HepG2 (cell line): Measurements from ENCODE around the gene CNTROB. TPM values are rescaled to one million over a fixed set of nuclear protein-coding genes. Genes with fewer than 3 reads are reported as not detected.

ENCODE experiments used
- ASH2L ChIP-seq: fragments of 300-600, 200-600 bp; sonication (generic); IDR thresholded peaks from 2 replicates; pipeline ENCODE4 v1.7.0; 2017; ENCODE audit warnings: low read depth, mild to moderate bottlenecking, moderate library complexity, mixed read lengths, low read length; ENCODE audit not compliant: insufficient read length
- BCL6 ChIP-seq: IDR thresholded peaks from 2 replicates; pipeline ENCODE4 v1.6.1; 2016; ENCODE audit warnings: missing genetic modification reagents, missing compliant biosample characterization
- GABPB1 ChIP-seq: IDR thresholded peaks from 2 replicates; pipeline ENCODE4 v1.6.1; 2016; ENCODE audit warnings: mild to moderate bottlenecking, missing genetic modification reagents, moderate library complexity, missing compliant biosample characterization
- HDAC6 ChIP-seq: fragments of 200-600 bp; sonication (generic); IDR thresholded peaks from 2 replicates; pipeline ENCODE4 v1.7.0; 2017; ENCODE audit warnings: mild to moderate bottlenecking, antibody characterized with exemption, low read length, low read depth
- HNRNPL ChIP-seq: fragments of 200-400 bp; formaldehyde crosslinking; IDR thresholded peaks from 2 replicates; pipeline ENCODE4 v1.6.1; 2017; ENCODE audit warnings: mild to moderate bottlenecking, low read depth, low read length
- NBN ChIP-seq: fragments of 450-650 bp; conservative IDR thresholded peaks from 2 replicates; pipeline ENCODE4 v1.6.1; 2017
- ZBTB40 ChIP-seq, 2 experiments: fragments of 450-650 bp in 1 of 2; sonication (generic) in 1 of 2; formaldehyde crosslinking in 1 of 2; IDR thresholded peaks; 2 replicates each; pipeline versions ENCODE4 v1.6.1 to v1.8.0; 2016 to 2022; ENCODE audit warnings: antibody characterized with exemption in 1 of 2, mild to moderate bottlenecking in 1 of 2, missing genetic modification reagents in 1 of 2
- ZNF772 ChIP-seq: sonication (generic); formaldehyde crosslinking; IDR thresholded peaks from 2 replicates; pipeline ENCODE4 v1.5.0; 2020; ENCODE audit warnings: mild to moderate bottlenecking, missing genetic modification reagents
- polyA plus RNA-seq, 8 experiments: library from polyadenylated mRNA; depleted of rRNA in 3 of 8; stranded (reverse) in 7 of 8; unstranded in 1 of 8; fragments of >200 nt; fragmentation: Illumina TruSeq in 4 of 8; extraction: Trizol in 4 of 8; gene quantifications; 2 replicates each; pipeline versions ENCODE4 v1.2.1 to v1.2.3, GENCODE V29; 2011 to 2016; ENCODE audit warnings: low read depth in 4 of 8, missing spikeins in 1 of 8, mixed read lengths in 1 of 8; ENCODE audit not compliant: insufficient read depth in 1 of 8
- total RNA-seq, 5 experiments: library from RNA; depleted of rRNA; stranded (reverse); fragments of >200 nt; fragmentation: Illumina TruSeq; extraction: Trizol; gene quantifications; 2 replicates each; pipeline ENCODE4 v1.2.3, GENCODE V29; 2016; ENCODE audit warnings: low read depth in 1 of 5
- TF ChIP-seq, protein P1 (sequence below): sonication (generic); formaldehyde crosslinking; IDR thresholded peaks from 2 replicates; pipeline ENCODE4 v1.8.1; 2023; ENCODE audit warnings: mild to moderate bottlenecking, missing genetic modification reagents
- TF ChIP-seq, protein P2 (sequence below): IDR thresholded peaks from 2 replicates; pipeline ENCODE4 v1.6.1; 2016; ENCODE audit warnings: mild to moderate bottlenecking
- TF ChIP-seq, protein P3 (sequence below): sonication (generic); IDR thresholded peaks from 2 replicates; pipeline ENCODE4 v1.6.1; 2016; ENCODE audit warnings: low read depth, borderline replicate concordance
- TF ChIP-seq, protein P4 (sequence below): sonication (generic); formaldehyde crosslinking; IDR thresholded peaks from 2 replicates; pipeline ENCODE4 v1.5.0; 2020; ENCODE audit warnings: mild to moderate bottlenecking, missing genetic modification reagents, moderate library complexity

Gene CNTROB
- total and polyA plus RNA-seq, 2 of the 13 experiments (the other 11 are each of a cell fraction or from before 2014, with no cell fraction given): 21.2 to 24.1 TPM

DNA sequence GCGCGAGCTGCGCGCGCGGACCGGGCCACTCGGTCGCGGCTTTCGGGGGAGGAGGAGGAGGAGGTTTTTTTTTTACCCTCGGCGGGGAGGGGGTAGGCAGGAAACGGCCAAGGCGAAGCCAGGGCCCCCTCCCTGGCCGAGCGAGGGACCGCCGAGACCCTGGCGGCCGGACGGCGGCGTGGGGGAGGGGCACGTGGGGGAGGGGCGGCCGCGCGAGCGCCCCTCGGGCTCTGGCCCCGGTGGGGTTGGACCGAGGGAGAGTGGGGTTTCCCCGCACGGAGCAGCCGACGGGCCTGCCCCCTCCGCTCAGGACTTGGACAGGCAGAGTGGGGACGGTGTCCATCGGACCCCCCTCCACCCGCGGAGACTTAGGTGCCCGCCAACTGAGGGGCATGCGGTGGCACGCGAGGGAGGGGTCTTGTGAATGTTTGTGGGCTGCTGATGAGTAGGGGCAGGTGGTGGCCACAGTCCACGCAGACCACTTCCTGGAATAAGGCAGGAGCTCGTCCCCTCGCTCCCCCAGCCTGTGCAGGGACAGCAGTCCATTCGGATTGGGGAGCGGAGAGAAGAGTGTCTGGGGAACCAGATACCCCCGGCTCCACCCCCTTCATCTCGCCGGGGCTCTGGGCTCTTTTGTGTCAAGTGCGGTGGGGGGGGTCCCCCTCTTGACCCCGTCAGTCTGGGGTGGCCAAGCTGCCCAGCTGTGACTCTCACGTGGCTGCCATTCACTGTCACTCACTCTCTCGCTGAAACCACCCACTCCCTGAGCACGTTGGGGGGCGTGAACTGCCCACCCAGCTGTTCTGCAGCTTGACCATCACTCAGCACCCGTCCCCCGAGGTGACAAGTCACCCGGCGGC lies 46.4 kb upstream of the CNTROB start (continued):
- TF ChIP-seq, protein P1, sequence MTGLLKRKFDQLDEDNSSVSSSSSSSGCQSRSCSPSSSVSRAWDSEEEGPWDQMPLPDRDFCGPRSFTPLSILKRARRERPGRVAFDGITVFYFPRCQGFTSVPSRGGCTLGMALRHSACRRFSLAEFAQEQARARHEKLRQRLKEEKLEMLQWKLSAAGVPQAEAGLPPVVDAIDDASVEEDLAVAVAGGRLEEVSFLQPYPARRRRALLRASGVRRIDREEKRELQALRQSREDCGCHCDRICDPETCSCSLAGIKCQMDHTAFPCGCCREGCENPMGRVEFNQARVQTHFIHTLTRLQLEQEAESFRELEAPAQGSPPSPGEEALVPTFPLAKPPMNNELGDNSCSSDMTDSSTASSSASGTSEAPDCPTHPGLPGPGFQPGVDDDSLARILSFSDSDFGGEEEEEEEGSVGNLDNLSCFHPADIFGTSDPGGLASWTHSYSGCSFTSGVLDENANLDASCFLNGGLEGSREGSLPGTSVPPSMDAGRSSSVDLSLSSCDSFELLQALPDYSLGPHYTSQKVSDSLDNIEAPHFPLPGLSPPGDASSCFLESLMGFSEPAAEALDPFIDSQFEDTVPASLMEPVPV (CRISPR knock-in tag): no peak
- peak; percentile 9; the same call in 1 of the 2 replicates for TF ChIP-seq GABPB1 (CRISPR knock-in tag)
- no peak for TF ChIP-seq NBN
- TF ChIP-seq HNRNPL: 0 out of 2 replicates have a peak, but pooled peaks have one; percentile 31
- no peak for TF ChIP-seq BCL6
- peak; percentile 2 for TF ChIP-seq ASH2L
- TF ChIP-seq, protein P2, sequence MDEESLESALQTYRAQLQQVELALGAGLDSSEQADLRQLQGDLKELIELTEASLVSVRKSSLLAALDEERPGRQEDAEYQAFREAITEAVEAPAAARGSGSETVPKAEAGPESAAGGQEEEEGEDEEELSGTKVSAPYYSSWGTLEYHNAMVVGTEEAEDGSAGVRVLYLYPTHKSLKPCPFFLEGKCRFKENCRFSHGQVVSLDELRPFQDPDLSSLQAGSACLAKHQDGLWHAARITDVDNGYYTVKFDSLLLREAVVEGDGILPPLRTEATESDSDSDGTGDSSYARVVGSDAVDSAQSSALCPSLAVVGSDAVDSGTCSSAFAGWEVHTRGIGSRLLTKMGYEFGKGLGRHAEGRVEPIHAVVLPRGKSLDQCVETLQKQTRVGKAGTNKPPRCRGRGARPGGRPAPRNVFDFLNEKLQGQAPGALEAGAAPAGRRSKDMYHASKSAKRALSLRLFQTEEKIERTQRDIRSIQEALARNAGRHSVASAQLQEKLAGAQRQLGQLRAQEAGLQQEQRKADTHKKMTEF (CRISPR knock-in tag): peak; percentile 47; the same call in 1 of the 2 replicates
- TF ChIP-seq, protein P3, sequence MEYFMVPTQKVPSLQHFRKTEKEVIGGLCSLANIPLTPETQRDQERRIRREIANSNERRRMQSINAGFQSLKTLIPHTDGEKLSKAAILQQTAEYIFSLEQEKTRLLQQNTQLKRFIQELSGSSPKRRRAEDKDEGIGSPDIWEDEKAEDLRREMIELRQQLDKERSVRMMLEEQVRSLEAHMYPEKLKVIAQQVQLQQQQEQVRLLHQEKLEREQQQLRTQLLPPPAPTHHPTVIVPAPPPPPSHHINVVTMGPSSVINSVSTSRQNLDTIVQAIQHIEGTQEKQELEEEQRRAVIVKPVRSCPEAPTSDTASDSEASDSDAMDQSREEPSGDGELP: peak; percentile 83
- TF ChIP-seq, protein P4, sequence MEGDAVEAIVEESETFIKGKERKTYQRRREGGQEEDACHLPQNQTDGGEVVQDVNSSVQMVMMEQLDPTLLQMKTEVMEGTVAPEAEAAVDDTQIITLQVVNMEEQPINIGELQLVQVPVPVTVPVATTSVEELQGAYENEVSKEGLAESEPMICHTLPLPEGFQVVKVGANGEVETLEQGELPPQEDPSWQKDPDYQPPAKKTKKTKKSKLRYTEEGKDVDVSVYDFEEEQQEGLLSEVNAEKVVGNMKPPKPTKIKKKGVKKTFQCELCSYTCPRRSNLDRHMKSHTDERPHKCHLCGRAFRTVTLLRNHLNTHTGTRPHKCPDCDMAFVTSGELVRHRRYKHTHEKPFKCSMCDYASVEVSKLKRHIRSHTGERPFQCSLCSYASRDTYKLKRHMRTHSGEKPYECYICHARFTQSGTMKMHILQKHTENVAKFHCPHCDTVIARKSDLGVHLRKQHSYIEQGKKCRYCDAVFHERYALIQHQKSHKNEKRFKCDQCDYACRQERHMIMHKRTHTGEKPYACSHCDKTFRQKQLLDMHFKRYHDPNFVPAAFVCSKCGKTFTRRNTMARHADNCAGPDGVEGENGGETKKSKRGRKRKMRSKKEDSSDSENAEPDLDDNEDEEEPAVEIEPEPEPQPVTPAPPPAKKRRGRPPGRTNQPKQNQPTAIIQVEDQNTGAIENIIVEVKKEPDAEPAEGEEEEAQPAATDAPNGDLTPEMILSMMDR (CRISPR knock-in tag): peak; percentile 7; the same call in 1 of the 2 replicates
- no peak for TF ChIP-seq ZNF772 (CRISPR knock-in tag)
- TF ChIP-seq ZBTB40 (IDR thresholded peaks at IDR 0.05): no peak
- TF ChIP-seq ZBTB40 (CRISPR knock-in tag; IDR thresholded peaks at IDR 0.05): no peak
- TF ChIP-seq HDAC6: no peak
